ENCODE data around the gene GCNT2. TPM values are rescaled to one million over a fixed set of nuclear protein-coding genes. Genes with fewer than 3 reads are reported as not detected.

Gene GCNT2
- polyA plus RNA-seq (2012; ENCODE audit: insufficient read depth, insufficient read length, low read depth), result 0.31 TPM

GRCh38 chr6:10521104-10521808, at the start of gene GCNT2:
GCNT2 (plus strand) TSS chr6:10521351; CDS start chr6:10528912, 7,561 bp downstream.
- Histone ChIP-seq H3K4me1 (no peaks in the 10 kb centered on the region), H3K4me3 (ENCODE audit: low read depth, low read length) (no peak within 1 kb of the TSS), H3K36me3 (no peaks in the 10 kb centered on the region), H3K27me3 (no peaks in the 10 kb centered on the region), H3K9me3 (no peaks in the 10 kb centered on the region)
- no peak for TF ChIP-seq CTCF (IDR thresholded peaks at IDR 0.05; ENCODE audit: low read depth, low read length)
- no peak for DNase-seq

- no peak for DNase-seq
- Histone ChIP-seq H3K9me3 (no peaks in the 10 kb centered on the region), H3K4me3 (ENCODE audit: low read depth, low read length) (no peak overlapping the region), H3K27me3 (no peaks in the 10 kb centered on the region), H3K36me3 (no peaks in the 10 kb centered on the region), H3K4me1 (no peaks in the 10 kb centered on the region)
- no peak for TF ChIP-seq CTCF (IDR thresholded peaks at IDR 0.05; ENCODE audit: low read depth, low read length)
Measured at GRCh38 chr6:10472634-10473033, 48.5 kb upstream of the GCNT2 start.

- peak; percentile 43 for TF ChIP-seq CTCF (IDR thresholded peaks at IDR 0.05; ENCODE audit: low read depth, low read length)
- Histone ChIP-seq H3K9me3 (no peaks in the 10 kb centered on the region), H3K36me3 (no peaks in the 10 kb centered on the region), H3K27me3 (no peaks in the 10 kb centered on the region), H3K4me1 (no peaks in the 10 kb centered on the region), H3K4me3 (ENCODE audit: low read depth, low read length) (no peak overlapping the region)
- DNase-seq, result no peak
Measured at GRCh38 chr6:10478187-10479040, 42.7 kb upstream of the GCNT2 start.

GRCh38 chr6:10479939-10480700, 41.0 kb upstream of the GCNT2 start:
- H3K27me3 ChIP-seq, result no peaks in the 10 kb centered on the region
- no peak for TF ChIP-seq CTCF (IDR thresholded peaks at IDR 0.05; ENCODE audit: low read depth, low read length)
- no peak overlapping the region for H3K4me3 ChIP-seq (ENCODE audit: low read depth, low read length)
- no peaks in the 10 kb centered on the region for H3K36me3 ChIP-seq
- no peaks in the 10 kb centered on the region for H3K9me3 ChIP-seq
- DNase-seq, result no peak
- no peaks in the 10 kb centered on the region for H3K4me1 ChIP-seq

GRCh38 chr6:10481101-10481500, 40.0 kb upstream of the GCNT2 start:
- no peaks in the 10 kb centered on the region for H3K27me3 ChIP-seq
- no peaks in the 10 kb centered on the region for H3K9me3 ChIP-seq
- no peak overlapping the region for H3K4me3 ChIP-seq (ENCODE audit: low read depth, low read length)
- no peak for TF ChIP-seq CTCF (IDR thresholded peaks at IDR 0.05; ENCODE audit: low read depth, low read length)
- no peaks in the 10 kb centered on the region for H3K4me1 ChIP-seq
- no peak for DNase-seq
- H3K36me3 ChIP-seq, result no peaks in the 10 kb centered on the region
